GM19238 (cell line): ENCODE data around the gene MIPOL1.
"Not testable (repeated sequence)": the region's sequence is repeated elsewhere in the genome, so short reads cannot be mapped to it uniquely, and the experiment has no call there.

Experiments used
- DNase-seq: peaks from one replicate; pipeline ENCODE4 v3.0.0; 2011; ENCODE audit warnings: low spot score; ENCODE audit not compliant: insufficient read length

MIPOL1 gene, protein sequence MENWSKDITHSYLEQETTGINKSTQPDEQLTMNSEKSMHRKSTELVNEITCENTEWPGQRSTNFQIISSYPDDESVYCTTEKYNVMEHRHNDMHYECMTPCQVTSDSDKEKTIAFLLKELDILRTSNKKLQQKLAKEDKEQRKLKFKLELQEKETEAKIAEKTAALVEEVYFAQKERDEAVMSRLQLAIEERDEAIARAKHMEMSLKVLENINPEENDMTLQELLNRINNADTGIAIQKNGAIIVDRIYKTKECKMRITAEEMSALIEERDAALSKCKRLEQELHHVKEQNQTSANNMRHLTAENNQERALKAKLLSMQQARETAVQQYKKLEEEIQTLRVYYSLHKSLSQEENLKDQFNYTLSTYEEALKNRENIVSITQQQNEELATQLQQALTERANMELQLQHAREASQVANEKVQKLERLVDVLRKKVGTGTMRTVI

DNA sequence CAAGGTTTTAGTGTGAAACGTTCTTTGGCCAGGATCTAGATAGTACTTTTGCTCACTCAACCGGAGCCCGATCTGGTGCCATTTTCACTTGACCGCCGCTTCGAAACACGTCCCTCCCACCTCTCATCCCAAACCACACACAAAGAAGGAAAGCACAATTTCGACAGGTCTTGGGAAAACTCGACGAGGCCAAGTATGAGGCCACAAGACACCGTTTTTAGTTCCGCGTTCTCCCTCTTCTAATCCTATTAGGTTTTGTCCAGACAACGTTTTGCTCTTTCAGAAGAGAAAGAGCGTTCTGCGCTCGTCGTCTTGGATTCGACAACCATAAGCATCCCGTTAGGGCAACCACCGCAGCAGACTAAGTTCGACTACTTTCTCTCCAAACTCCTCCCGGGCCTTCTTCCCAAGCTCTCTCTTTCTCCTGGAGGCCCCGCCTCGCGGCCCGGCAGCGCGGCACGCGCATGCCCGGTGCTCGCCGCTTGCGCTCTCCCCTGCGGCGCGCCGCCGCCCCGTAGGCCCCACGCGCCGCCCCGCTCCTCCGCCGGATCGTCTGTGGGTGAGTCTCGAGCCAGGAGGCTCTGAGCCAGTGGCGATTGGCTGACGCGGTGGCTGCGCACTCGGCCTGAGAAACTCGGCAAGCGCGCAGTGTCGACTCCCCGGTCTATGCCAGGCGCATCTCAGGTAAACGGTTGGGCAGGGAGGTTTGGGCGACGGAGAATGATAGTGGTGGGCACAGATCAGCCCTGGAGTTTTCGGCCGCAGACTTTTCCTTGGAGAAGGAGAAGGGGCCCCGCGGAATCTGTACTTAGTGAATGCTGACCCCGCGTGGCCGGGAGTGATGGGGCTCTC, at the start of gene MIPOL1:
TSS of gene MIPOL1 (plus strand) at position 517 of the 852 bp plus-strand sequence. CDS start 49,952 bp downstream, outside the sequence.
- no peak for DNase-seq

DNA sequence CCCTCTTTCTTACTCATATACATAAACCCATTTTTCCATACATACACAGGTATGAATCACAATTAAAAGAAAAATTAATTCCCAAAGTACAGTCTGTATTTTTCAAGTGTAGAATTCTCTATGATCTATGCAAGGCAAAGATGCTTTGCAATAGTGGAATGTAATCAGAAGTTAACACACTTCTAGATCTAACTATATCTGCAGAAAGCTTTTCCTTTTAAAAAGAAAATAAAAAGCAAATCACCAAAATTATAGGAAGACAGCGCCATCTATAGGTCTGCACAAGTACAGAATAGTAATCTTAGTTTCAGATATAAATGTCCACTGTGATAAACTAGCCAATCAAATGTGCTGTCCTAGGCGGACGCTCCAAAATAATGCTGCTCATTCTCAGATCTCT, 47.3 kb upstream of the MIPOL1 start:
- DNase-seq = no peak

GRCh38 chr14:37153005-37153404, 44.7 kb upstream of the MIPOL1 start:
- no peak for DNase-seq

DNA sequence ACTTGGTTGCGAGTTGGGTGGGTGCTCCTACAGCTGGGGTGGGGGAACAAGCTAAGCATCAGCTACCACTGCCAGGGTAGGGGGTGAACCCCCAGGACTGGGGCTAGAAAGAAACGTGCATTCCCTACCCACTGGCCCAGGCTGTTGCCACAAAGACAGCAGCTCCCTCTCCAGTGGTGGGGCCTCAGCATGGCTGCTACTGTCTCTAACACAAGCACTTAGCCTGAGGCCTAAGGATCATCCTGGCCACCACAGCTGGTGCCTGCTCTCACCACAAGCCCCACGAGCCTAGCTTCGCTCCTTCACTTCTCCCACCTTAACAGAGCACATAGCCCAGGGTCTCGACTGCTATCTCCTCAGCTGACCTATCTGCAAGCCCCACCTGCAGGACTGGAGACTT, 44.3 kb upstream of the MIPOL1 start:
- no peak for DNase-seq

- no peak for DNase-seq
Observed at GRCh38 chr14:37157987-37158386, 39.8 kb upstream of the MIPOL1 start.

GRCh38 chr14:37162307-37162706, 35.4 kb upstream of the MIPOL1 start:
- DNase-seq = not testable (repeated sequence)

- no peak for DNase-seq
Observed at GRCh38 chr14:37165794-37166193, 31.9 kb upstream of the MIPOL1 start.

GRCh38 chr14:37167151-37168047, 30.3 kb upstream of the MIPOL1 start:
- no peak for DNase-seq

DNA sequence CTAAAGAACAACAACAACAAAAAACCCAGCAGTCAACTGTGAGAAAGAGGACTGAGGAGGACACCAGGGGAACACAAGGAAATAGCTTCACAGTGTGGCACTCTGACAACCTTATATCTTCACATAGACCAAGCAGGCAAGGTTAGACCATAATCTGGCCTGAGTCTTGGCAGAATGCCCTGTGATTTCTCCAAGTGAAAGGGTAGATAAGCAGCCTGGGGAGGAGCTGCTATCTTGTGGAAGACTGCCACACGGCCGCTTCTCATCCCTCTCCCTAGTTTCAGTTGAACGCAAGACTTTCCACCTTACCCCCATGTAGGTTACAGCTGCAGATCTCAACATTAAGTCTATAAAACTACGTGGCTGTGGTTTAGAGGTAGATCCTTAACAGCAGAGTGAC, 29.0 kb upstream of the MIPOL1 start:
- no peak for DNase-seq

DNA sequence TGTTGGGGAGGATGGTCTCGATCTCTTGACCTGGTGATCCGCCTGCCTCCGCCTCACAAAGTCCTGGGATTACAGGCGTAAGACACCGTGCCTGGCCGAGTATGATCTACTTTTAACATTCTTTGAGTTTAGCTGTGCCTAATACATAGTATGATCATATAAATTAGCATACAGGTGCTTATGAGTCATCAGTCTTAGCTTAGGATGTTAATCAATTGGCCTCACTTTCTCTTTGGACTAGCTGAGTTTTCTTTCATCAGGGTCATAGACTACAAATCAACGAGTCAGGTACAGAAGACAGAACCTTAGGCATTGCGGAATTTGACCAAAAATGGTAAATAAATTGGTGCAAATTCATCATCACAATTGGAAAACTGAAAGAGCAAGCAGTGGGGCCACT, 27.5 kb upstream of the MIPOL1 start:
- DNase-seq = no peak

DNA sequence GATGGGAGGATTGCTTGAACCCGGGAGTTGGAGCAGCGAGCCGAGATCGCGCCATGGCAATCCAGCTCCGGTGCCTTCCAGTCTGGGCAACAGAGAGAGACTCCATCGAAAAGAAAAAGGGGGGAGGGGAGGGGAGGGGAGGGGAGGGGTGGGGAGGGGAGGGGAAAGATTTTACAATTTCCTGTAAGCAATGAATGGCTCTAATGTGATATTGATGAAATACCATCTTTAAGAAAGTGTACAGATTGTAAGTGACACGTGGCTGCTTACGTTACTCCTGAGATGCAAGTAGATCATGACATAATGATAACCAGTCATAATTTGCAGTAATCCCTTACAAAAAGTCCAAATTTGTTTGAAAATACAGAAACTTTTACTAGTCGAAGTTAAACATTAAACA, 26.7 kb upstream of the MIPOL1 start:
- DNase-seq = no peak

GRCh38 chr14:37171678-37172023, 26.1 kb upstream of the MIPOL1 start:
- no peak for DNase-seq

GRCh38 chr14:37172024-37172869, 25.5 kb upstream of the MIPOL1 start, which contains the start of gene SLC25A21:
TSS of gene SLC25A21 (minus strand) at chr14:37172606.
- no peak for DNase-seq

DNA sequence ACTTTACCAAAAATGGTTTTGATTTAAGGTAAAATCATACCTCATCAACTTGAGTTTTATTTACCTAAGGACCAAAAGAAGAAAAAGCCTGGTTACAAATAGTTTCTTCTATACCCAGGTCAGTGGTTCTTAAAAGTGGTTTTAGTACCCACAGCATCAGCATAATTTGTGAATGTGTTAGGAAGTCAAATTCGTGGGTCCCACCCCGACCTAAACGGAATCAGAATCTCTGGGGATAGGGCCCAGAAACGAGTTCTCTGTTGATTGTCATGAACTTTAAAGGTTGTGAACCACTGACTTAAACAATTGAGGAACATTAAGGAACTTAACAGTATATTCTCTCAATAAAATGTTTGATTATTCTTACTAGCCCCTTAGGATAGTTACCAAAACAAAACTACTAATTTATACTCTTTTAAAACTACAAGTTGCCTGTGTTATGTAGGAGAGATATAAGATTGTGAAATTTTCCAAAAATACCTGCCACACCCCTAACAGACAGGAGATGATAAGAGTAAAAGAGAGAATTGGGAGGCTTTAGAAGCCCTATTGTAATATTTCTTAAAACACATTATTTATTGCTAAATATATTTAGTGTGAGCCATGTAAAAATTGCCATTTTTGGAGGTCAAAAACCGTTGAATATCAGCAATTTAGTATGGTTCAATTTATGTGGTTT, 24.7 kb upstream of the MIPOL1 start:
- no peak for DNase-seq

GRCh38 chr14:37179896-37180502, 17.7 kb upstream of the MIPOL1 start:
- DNase-seq = no peak

- not testable (repeated sequence) for DNase-seq
Observed at GRCh38 chr14:37180886-37181285, 16.9 kb upstream of the MIPOL1 start.

GRCh38 chr14:37181441-37181840, 16.3 kb upstream of the MIPOL1 start:
- no peak for DNase-seq

- DNase-seq = not testable (repeated sequence)
Observed at GRCh38 chr14:37184520-37184919, 13.2 kb upstream of the MIPOL1 start.

DNA sequence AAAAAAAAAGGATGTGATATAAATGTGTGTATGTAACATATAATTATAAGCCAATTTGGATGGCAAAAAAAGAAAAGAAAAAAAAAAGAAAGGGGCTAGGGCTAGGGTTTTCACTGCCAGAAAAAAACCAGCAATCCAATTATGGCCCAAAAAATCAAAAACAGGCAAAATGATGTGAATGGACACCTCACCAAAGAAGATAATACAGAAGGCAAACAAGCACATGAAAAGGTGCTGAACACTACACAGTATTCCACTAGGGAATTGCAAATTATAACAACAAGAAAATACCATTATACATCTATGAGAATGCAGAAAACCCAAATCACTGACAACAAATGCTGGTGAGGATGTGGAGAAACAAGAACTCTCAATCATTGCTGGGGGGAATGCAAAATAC, 12.1 kb upstream of the MIPOL1 start:
- DNase-seq = no peak
